LNCAP (cell line): ENCODE data around the gene TMTC2.

Source experiments
- CTCF ChIP-seq: fragments of 450-650 bp; IDR thresholded peaks from 2 replicates; pipeline ENCODE4 v1.5.1; 2017; ENCODE audit warnings: mild to moderate bottlenecking

The TMTC2 gene

GRCh38 chr12:82910246-82910893, 223.7 kb downstream of the TMTC2 start:
- no peak for TF ChIP-seq CTCF

- no peak for TF ChIP-seq CTCF
These were observed 225.7 kb downstream of the TMTC2 start for GRCh38 chr12:82912406-82912805.

- no peak for TF ChIP-seq CTCF
These were observed 232.8 kb downstream of the TMTC2 start for GRCh38 chr12:82919388-82920054.

GRCh38 chr12:82923935-82924334, 237.2 kb downstream of the TMTC2 start:
- no peak for TF ChIP-seq CTCF

- no peak for TF ChIP-seq CTCF
These were observed 239.9 kb downstream of the TMTC2 start for GRCh38 chr12:82926630-82927029.

- TF ChIP-seq CTCF, result no peak
These were observed 243.6 kb downstream of the TMTC2 start for GRCh38 chr12:82930301-82930700.

- TF ChIP-seq CTCF, result no peak
These were observed 244.8 kb downstream of the TMTC2 start for GRCh38 chr12:82931349-82932116.
